ENCODE data around the gene PHLDA3.

The PHLDA3 gene

GRCh38 chr1:201468501-201468843, 516 bp downstream of the PHLDA3 start:
- Mint-ChIP-seq H3K27me3 (peaks cover 25% of the 10 kb centered on the region), H3K9me3 (ENCODE audit: low read depth) (no peaks in the 10 kb centered on the region), H3K4me3 (peak overlapping the region; percentile 42), H3K36me3 (no peaks in the 10 kb centered on the region), H3K4me1 (ENCODE audit: low read depth) (peaks cover 4% of the 10 kb centered on the region), H3K27ac (no peak overlapping the region)

DNA sequence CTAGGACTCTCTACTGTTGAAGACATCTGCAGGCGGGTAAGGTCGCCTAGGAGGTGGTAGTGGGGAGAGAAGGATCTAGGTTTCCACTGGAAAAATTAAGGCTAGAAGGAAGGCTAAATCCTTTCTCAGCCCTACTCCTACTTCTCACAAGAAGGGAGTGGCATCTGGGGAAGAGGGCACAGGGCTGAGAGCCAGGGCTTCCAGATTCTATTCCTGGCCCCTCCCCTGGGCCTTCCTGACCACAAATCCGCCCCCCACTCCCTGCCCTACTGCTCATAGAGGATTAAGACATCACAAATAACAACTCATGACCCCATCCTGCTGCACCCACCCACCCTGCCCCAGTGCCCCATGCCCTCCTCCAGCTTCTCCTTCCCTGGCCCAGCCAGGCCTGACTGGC, 2.5 kb downstream of the PHLDA3 start:
- H3K9me3 Mint-ChIP-seq (ENCODE audit: low read depth), result no peaks in the 10 kb centered on the region
- no peak overlapping the region for H3K27ac Mint-ChIP-seq
- H3K27me3 Mint-ChIP-seq, result peaks cover 16% of the 10 kb centered on the region
- H3K4me3 Mint-ChIP-seq, result no peak overlapping the region
- H3K4me1 Mint-ChIP-seq (ENCODE audit: low read depth), result peaks cover 4% of the 10 kb centered on the region
- H3K36me3 Mint-ChIP-seq, result no peaks in the 10 kb centered on the region

DNA sequence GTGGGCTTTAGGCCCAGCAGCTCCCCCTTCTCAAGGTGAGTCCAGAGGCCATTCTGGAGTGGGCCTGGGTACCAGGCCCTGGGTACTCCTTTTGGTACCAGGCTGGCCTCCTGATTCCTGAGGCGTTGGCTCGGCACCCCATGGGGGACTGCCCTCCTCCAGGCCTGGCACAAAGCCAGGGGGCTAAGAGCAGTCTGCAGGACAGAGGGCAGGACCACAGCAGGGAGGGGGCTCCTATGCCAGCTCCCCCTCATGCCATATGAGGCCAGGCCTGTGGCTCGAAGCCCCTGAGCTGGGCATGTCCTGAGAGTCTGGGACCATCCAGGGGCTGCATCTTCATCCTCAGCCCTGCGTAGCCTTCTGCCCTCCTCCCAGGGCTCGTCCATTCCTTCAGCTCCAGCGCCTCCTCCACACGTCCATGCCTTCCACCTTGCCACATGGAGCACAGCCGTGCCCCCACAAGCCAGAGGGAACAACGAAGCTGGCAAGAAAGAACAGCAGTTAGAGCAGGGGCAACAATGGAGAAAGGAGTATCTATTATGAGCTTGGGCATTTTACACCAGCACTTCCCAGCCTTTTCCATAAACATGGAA, 3.2 kb downstream of the PHLDA3 start:
- Mint-ChIP-seq H3K4me1 (ENCODE audit: low read depth) (peaks cover 4% of the 10 kb centered on the region), H3K4me3 (no peak overlapping the region), H3K27ac (no peak overlapping the region)

GRCh38 chr1:201463071-201463552, 5.9 kb downstream of the PHLDA3 start:
- H3K36me3 Mint-ChIP-seq, result no peaks in the 10 kb centered on the region
- H3K4me3 Mint-ChIP-seq, result no peak overlapping the region
- H3K4me1 Mint-ChIP-seq (ENCODE audit: low read depth), result no peaks in the 10 kb centered on the region
- H3K9me3 Mint-ChIP-seq (ENCODE audit: low read depth), result no peaks in the 10 kb centered on the region
- H3K27ac Mint-ChIP-seq, result no peak overlapping the region
- H3K27me3 Mint-ChIP-seq, result peaks cover 3% of the 10 kb centered on the region

More for the DNA sequence above, 3.2 kb downstream of the PHLDA3 start:
- H3K36me3 Mint-ChIP-seq, result no peaks in the 10 kb centered on the region
- H3K9me3 Mint-ChIP-seq (ENCODE audit: low read depth), result no peaks in the 10 kb centered on the region
- H3K27me3 Mint-ChIP-seq, result peaks cover 12% of the 10 kb centered on the region

DNA sequence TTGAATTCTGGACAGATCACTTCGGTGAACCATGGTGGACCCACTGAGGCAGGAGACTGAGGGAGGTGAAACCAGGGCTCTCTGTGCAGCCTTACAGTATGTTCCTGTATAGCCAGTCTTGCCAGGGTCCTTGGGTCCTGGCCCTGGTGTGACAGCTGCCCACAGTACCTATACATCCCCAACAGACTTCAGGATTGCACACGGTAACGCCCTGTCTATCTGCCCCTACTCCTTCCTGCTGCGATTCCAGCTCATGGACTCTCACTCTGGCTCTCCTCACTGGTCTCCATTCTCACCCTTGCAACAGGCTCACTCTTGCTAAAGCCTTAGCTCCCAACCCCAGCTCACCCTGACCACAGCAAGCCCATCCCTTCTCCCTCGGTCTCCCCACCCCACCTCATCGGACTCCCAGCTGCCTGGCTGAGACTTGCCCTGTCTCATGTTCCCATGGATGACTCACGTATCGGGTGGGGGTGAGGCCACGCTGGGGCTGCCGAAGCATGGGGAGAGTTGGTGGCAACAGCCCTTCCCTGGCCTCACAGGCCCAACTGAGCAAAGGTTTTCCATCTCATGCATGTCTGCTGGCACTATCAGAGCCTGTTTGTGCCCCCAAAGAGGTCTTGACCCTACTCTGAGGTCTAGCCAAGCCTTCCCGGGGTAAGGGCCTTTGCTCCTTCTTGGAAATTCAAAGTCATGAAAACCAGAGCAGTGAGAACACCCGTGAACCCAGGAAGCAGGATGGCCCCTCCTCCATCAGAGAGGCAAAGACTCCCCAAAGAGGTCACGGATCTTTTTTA, 7.1 kb downstream of the PHLDA3 start:
- Mint-ChIP-seq H3K36me3 (no peaks in the 10 kb centered on the region), H3K27ac (no peak overlapping the region), H3K27me3 (no peaks in the 10 kb centered on the region), H3K4me1 (ENCODE audit: low read depth) (no peaks in the 10 kb centered on the region), H3K4me3 (no peak overlapping the region), H3K9me3 (ENCODE audit: low read depth) (no peaks in the 10 kb centered on the region)

DNA sequence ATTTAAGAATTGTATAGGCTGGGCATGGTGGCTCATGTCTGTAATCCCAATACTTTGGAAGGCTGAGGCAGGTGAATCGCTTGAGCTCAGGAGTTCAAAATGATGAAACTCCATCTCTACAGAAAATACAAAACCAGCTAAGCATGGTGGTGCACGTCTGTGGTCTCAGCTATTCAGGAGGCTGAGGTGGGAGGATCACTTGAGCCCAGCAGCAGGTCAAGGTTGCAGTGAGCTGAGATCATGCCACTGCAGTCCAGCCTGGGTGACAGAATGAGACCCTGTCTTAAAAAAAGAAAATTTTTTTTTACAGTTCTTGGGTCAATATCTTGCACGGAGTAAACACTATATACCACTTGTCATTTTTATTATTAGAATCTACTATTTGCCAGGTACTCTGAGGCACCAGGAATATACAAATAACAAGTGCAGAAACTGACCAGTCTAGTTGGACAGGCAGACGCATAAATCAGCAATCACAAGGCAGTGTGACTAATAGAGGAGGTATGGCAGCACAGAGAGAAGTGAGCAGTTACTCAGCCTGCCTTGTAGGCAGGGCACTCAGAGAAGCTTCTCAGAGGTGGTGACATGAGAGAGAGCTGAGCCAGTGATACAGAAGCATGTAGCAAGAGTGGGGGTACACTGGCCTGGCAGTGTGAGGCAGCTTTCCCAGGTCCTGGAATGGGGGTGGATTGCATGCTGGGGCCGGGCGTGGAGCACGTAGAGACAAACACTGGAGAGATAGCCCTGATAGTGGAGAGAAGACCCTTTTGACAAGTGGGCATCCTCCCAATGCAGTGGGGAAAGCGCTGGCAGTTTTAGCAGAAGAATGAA, 8.0 kb downstream of the PHLDA3 start:
- Mint-ChIP-seq H3K36me3 (no peaks in the 10 kb centered on the region), H3K9me3 (ENCODE audit: low read depth) (no peaks in the 10 kb centered on the region), H3K4me1 (ENCODE audit: low read depth) (no peaks in the 10 kb centered on the region), H3K4me3 (no peak overlapping the region), H3K27me3 (no peaks in the 10 kb centered on the region), H3K27ac (no peak overlapping the region)

GRCh38 chr1:201459775-201460174, 9.2 kb downstream of the PHLDA3 start:
- H3K9me3 Mint-ChIP-seq (ENCODE audit: low read depth), result no peaks in the 10 kb centered on the region
- no peaks in the 10 kb centered on the region for H3K36me3 Mint-ChIP-seq
- no peak overlapping the region for H3K4me3 Mint-ChIP-seq
- no peaks in the 10 kb centered on the region for H3K4me1 Mint-ChIP-seq (ENCODE audit: low read depth)
- no peaks in the 10 kb centered on the region for H3K27me3 Mint-ChIP-seq
- no peak overlapping the region for H3K27ac Mint-ChIP-seq

DNA sequence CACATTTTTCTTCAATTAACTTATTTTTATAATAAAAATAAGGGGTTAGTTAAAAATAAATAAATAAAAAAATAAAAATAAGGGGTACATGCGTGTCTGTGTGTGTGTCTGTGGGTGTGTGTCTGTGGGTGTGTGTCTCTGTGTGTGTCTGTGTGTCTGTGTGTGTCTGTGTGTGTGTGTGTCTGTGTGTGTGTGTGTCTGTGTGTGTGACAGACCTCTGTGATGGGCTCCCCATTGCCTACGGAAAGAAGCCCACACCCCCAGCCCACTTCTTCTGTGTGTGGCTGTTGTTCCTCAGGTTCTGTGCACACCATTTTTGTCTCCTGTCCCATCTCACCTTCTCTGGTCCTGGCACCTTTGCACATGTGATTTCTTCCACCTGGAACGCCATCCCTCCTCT, 9.9 kb downstream of the PHLDA3 start:
- Mint-ChIP-seq H3K36me3 (no peaks in the 10 kb centered on the region), H3K27me3 (peaks cover 2% of the 10 kb centered on the region), H3K4me3 (no peak overlapping the region), H3K9me3 (ENCODE audit: low read depth) (no peaks in the 10 kb centered on the region), H3K4me1 (ENCODE audit: low read depth) (peaks cover 2% of the 10 kb centered on the region), H3K27ac (no peak overlapping the region)

GRCh38 chr1:201457508-201457960, 11.5 kb downstream of the PHLDA3 start:
- peaks cover 2% of the 10 kb centered on the region for H3K27me3 Mint-ChIP-seq

DNA sequence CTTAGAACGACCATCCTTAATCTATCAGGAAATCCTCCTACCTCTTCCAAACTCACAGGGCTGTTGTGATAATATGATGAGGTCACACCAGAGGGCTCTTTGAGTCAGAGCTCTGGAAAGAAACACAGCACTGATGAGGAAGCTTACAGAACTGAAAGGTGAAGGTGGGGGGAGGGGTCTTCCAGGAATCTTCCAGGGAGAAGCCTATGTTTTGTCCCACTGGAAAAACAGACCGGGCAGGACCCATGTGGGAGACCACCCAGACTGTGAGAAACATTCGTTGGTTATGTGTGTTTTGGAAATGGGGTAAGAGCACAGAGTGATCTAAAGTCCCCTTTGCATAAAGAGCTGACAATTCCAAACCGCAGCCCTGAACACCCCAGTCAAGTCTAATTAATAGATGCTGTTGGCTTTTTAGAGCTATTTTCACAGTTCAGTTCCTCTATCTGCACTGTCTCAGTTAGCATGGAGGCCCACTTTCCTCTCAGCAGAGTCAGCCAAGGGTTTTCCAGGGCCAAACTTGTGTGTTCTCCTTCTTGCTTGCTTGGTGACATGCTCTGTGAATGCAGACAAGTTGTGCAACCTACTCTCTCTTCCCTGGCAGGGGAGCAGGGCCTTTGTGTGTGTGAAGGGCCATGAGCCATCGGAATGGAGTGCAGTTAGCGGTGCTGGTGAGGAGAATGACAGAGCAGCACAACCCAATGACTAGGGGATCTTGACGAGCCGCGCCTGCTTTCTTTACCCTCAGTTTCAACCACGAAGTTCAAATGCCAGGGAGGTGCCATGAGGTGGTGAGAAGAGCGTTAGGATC, 12.3 kb downstream of the PHLDA3 start:
- peaks cover 4% of the 10 kb centered on the region for H3K4me1 Mint-ChIP-seq (ENCODE audit: low read depth)
- H3K9me3 Mint-ChIP-seq (ENCODE audit: low read depth), result no peaks in the 10 kb centered on the region
- H3K36me3 Mint-ChIP-seq, result no peaks in the 10 kb centered on the region
- H3K4me3 Mint-ChIP-seq, result no peak overlapping the region
- H3K27ac Mint-ChIP-seq, result no peak overlapping the region
- peaks cover 2% of the 10 kb centered on the region for H3K27me3 Mint-ChIP-seq

More at GRCh38 chr1:201457508-201457960, 11.5 kb downstream of the PHLDA3 start:
- Mint-ChIP-seq H3K36me3 (no peaks in the 10 kb centered on the region), H3K9me3 (ENCODE audit: low read depth) (no peaks in the 10 kb centered on the region), H3K4me1 (ENCODE audit: low read depth) (peaks cover 4% of the 10 kb centered on the region), H3K4me3 (no peak overlapping the region), H3K27ac (no peak overlapping the region)

- no peak overlapping the region for H3K27ac Mint-ChIP-seq
- H3K27me3 Mint-ChIP-seq, result peaks cover 2% of the 10 kb centered on the region
- H3K36me3 Mint-ChIP-seq, result no peaks in the 10 kb centered on the region
- no peak overlapping the region for H3K4me3 Mint-ChIP-seq
- no peaks in the 10 kb centered on the region for H3K9me3 Mint-ChIP-seq (ENCODE audit: low read depth)
- peaks cover 4% of the 10 kb centered on the region for H3K4me1 Mint-ChIP-seq (ENCODE audit: low read depth)
These were observed 13.9 kb downstream of the PHLDA3 start for GRCh38 chr1:201455098-201455497.

DNA sequence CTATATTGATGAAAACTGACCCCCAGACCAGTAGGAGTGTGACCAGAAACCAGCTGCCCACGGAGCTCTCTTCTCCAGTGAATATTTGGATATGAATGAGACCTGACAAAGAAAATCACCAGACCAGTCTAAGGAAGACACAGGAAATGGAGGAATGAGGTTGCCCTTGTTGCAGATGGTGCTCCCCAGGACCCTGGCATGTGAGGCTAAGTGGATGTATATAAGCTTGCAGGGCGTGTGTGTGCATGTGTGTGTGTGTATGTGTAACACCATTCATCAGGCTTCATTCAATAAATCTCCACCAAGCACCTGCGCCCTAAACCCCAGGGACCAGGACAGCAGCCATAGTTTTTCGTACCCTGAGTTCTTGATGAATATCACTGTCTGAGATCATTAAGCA, 14.4 kb downstream of the PHLDA3 start:
- Mint-ChIP-seq H3K4me3 (no peak overlapping the region), H3K9me3 (ENCODE audit: low read depth) (no peaks in the 10 kb centered on the region), H3K36me3 (no peaks in the 10 kb centered on the region), H3K27ac (no peak overlapping the region), H3K27me3 (peaks cover 4% of the 10 kb centered on the region), H3K4me1 (ENCODE audit: low read depth) (peaks cover 4% of the 10 kb centered on the region)

DNA sequence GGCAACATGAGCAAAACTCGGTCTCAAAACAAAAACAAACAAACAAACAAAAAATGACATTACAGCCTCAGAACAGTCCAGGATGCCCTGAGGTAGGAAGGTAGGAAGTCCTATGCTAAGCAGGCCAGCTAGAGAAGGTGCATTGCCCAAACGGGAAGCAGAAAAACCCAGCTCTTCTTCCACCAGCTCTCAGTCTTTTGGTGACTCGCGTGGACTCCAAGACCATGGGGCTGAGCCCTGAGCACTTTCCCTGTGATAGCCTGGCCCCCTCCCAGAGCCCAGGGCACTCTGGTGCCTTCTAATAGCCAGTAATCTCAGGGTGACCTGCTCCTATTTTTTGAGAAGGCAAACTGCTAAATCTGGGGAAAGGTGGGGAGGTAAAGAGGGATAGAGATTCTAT, 16.1 kb downstream of the PHLDA3 start:
- H3K9me3 Mint-ChIP-seq (ENCODE audit: low read depth), result no peaks in the 10 kb centered on the region
- H3K4me1 Mint-ChIP-seq (ENCODE audit: low read depth), result peaks cover 4% of the 10 kb centered on the region
- H3K4me3 Mint-ChIP-seq, result no peak overlapping the region
- no peaks in the 10 kb centered on the region for H3K36me3 Mint-ChIP-seq
- no peak overlapping the region for H3K27ac Mint-ChIP-seq
- peaks cover 5% of the 10 kb centered on the region for H3K27me3 Mint-ChIP-seq

DNA sequence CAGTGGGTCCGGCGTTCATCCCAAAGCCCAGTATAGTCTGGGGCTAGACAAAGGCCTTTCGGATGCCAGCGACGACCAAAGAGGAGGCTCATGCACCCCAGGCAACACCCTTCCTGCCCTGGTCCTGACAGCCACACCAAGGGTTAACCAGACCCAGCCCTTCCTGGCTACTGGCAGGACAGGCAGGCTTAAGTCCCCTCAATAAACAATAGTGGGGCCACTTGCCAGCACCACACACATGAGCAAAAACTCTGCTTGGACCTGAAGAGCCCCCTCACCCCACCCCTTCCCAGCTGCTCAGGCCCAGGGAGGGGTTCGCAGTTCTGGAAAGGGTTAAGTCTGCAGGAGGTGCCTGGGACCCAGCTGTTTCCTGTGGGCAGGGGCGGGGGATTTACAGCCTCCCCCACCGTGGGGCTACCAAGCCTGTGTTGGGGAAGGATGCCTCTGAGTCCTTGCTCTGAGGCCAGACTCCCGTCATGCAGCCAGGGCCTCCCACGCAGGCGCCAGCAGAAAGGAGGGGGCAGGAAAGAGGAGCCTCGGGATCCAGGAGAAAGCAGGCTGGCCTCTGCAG, 18.2 kb downstream of the PHLDA3 start:
- Mint-ChIP-seq H3K4me1 (ENCODE audit: low read depth) (peaks cover 6% of the 10 kb centered on the region), H3K9me3 (ENCODE audit: low read depth) (no peaks in the 10 kb centered on the region), H3K27me3 (peaks cover 5% of the 10 kb centered on the region), H3K36me3 (no peaks in the 10 kb centered on the region), H3K4me3 (no peak overlapping the region), H3K27ac (no peak overlapping the region)

All from activated naive CD8-positive, alpha-beta T cell (primary cell).